NCI-H2107 treated with DMSO at 0.1 percent for 48 hours (cell line): Measurements from ENCODE around the gene FAM210A.
A peak's percentile ranks its signal among the peaks of the same experiment; 100 is the strongest.
"Not testable (repeated sequence)": the region's sequence is repeated elsewhere in the genome, so short reads cannot be mapped to it uniquely, and the experiment has no call there.

ENCODE experiments used
- DNase-seq: peaks from one replicate; lab custom pipeline; 2025; ENCODE audit not compliant: unreplicated experiment; lab: John Stamatoyannopoulos, UW

FAM210A gene, protein sequence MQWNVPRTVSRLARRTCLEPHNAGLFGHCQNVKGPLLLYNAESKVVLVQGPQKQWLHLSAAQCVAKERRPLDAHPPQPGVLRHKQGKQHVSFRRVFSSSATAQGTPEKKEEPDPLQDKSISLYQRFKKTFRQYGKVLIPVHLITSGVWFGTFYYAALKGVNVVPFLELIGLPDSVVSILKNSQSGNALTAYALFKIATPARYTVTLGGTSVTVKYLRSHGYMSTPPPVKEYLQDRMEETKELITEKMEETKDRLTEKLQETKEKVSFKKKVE

DNA sequence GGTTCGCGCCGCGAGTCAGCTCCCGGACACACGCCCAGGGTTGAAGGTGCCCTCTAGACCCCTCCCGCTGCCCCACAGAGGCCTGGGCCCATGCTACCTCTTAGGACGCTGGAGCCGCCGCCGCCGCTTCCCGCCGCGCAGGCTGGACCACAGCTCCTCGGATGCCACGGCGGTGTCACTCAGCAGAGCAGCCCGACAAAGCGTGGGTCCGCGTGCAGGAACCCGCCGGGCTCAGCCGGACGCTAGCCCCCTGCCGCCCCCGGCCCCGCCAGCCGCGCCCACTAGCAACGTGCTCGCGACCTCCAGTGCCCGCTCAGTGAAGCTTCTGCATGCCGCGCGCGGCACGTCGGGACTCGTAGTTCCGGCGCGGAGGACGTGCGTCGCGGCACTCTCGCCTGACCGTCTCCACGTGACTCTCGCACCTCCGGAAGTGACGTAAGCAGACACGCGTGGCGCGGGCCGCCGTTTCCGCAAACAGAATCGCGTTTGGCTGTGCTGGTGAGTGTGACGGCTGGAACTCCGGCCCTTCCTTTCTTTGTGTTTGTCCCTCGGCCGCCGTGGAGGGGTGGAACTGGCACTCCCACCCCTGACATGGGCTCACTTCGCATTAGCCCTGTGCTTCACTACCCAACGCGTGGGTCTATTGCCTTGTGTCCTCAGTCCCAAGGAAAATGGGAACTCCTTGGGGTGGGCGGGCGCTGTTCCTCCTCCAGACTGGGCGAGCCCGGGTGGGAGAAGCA, at the start of gene FAM210A, which contains the start of gene RNMT:
Gene FAM210A, minus strand, starts transcription at position 327 of the 740 bp plus-strand sequence. CDS start 44,481 bp downstream, outside the sequence.
Gene RNMT, plus strand, starts transcription at position 442 of the 740 bp plus-strand sequence. CDS start 4,845 bp downstream, outside the sequence.
- peak; percentile 38 for DNase-seq

- no peak for DNase-seq
Measured at GRCh38 chr18:13775058-13775457, 48.7 kb upstream of the FAM210A start.

- no peak for DNase-seq
Measured at GRCh38 chr18:13762690-13763439, 36.5 kb upstream of the FAM210A start.

- no peak for DNase-seq
Measured at GRCh38 chr18:13760047-13760446, 33.7 kb upstream of the FAM210A start.

DNA sequence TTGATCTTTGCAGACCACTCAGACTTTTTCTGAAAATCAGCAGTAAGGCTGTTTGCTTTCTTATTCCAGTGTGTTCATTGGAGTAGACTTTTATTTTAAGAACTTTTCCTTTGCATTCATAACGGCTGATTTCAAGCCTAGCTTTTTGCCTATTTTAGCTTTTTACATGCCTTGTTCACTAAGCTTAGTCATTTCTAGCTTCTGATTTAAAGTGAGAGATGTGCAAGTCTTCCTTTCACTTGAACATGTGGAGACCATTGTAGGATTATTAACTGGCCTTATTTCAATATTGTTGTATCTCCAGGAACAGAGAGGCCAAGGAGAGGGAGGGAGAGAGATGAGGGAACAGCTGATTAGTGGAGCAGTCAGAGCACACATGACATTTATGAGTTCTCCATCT, 32.3 kb upstream of the FAM210A start:
- DNase-seq = no peak

DNA sequence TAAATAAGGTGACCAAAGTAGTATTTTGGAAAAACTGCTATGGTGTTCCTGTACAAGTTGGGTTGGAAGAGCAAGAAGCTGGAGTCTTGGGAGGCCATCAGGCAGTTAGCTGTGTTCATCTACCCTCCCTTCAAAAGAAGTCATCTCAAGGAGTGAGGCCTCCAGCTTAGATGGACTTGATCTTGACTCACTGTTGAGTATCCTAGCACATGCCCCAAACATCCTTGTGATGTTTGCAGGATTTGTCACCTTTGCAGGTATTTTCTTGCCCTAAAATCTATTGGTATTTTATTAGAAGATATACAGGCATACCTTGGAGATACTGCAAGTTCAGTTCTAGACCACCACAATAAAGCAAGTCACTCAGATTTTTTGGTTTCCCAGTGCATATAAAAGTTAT, 30.3 kb upstream of the FAM210A start:
- DNase-seq = no peak

- DNase-seq = no peak
Measured at GRCh38 chr18:13756261-13756660, 29.9 kb upstream of the FAM210A start.

- not testable (repeated sequence) for DNase-seq
Measured at GRCh38 chr18:13751599-13751998, 25.2 kb upstream of the FAM210A start.

DNA sequence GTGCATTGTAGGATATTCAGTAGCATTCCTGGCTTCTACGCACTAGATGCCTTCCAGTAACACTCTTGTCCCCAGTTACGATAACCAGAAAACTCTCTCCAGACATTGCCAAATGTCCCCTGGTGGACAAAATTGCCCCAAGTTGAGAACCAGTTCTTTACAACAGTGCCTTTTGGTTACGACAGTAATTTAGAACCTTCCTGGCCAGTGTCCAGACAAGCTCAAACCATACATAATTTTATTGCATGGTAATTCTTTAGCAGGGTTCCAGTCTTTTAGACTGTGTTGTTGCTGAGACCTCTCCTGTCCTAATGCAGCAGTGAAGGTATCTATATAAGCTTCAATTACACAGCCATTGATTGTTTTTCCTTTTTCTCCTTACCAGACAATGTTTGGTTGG, 20.3 kb upstream of the FAM210A start:
- DNase-seq = no peak

GRCh38 chr18:13745696-13746095, 19.3 kb upstream of the FAM210A start:
- no peak for DNase-seq

- DNase-seq = no peak
Measured at GRCh38 chr18:13735681-13736080, 9.3 kb upstream of the FAM210A start.

DNA sequence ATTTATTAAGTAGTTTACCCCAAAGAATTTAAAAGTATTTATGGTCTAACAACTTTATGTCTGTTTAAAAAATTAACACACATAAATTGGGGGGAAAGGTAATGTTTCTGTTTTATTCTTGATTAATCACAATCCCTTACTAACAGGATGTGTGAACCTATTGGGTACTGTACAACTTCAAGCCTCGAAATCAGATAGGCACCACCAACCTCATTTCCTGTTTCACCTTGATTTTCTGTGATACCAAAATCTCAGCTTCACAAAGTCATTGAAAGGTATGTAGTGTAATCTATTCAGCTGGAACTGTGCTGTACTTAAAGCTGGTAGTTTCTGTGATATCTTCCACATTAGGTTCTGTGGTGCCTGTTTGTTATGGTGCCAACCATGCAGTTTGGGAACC, 4.1 kb upstream of the FAM210A start:
- DNase-seq = no peak

GRCh38 chr18:13726972-13727331, 594 bp upstream of the FAM210A start:
- no peak for DNase-seq

- DNase-seq = no peak
Measured at GRCh38 chr18:13725566-13726231, 659 bp downstream of the FAM210A start.

DNA sequence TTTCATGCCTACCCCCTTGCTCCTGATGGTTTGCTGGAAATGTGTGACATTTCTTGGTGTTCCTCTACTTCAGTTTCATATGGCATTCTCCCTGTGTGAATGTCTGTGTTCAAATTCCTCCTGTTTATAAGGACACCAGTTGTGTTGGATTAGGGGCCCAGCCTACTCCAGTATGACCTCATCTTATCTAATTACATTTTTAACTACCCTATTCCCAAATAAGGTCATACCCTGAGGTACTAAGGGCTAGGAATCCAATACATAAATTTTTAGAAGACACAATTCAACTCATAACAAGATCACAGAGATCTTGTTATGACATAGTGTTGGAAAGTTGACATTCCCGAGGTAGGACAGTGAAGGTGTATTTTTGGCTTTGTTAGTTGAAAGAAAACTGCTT, 5.5 kb downstream of the FAM210A start:
- no peak for DNase-seq

GRCh38 chr18:13720123-13720522, 6.2 kb downstream of the FAM210A start:
- DNase-seq = no peak

- no peak for DNase-seq
Measured at GRCh38 chr18:13716916-13717315, 9.4 kb downstream of the FAM210A start.

DNA sequence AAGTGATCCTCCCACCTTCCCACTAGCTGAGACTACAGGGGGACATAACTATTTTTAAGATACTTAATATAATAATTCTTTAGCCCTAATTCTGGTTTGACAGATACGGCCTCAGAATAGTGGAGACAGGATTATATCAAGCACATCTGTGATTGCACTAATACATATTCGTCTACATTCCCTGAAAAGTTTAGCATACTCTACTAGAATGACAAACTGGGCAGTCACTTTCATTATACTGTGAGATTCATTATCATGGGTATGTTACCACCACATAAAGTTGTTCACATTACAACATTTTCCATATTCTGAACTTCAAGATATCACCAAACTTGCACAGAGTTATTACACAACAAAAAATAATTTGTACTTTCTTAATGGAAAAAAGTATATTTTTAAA, 11.0 kb downstream of the FAM210A start:
- DNase-seq = no peak

GRCh38 chr18:13713455-13714055, 12.8 kb downstream of the FAM210A start:
- DNase-seq = no peak

- no peak for DNase-seq
Measured at GRCh38 chr18:13712400-13713131, 13.8 kb downstream of the FAM210A start.
